Nephron progenitor cell (in vitro differentiated cells): ENCODE results near the gene SLC17A9.

Source experiments
- DNase-seq: peaks from one replicate; pipeline ENCODE4 v3.0.0; 2021
- H3K27ac Mint-ChIP-seq: 2 replicates; pipeline ENCODE4 v1.8.0; 2021; ENCODE audit warnings: mild to moderate bottlenecking, moderate library complexity, mixed read lengths
- H3K27me3 Mint-ChIP-seq: 2 replicates; pipeline ENCODE4 v1.8.0; 2021; ENCODE audit warnings: mild to moderate bottlenecking, low read depth, mixed read lengths; ENCODE audit not compliant: poor library complexity
- H3K36me3 Mint-ChIP-seq: 2 replicates; pipeline ENCODE4 v1.8.0; 2021; ENCODE audit warnings: low read depth, mixed read lengths
- H3K4me1 Mint-ChIP-seq: 2 replicates; pipeline ENCODE4 v1.8.0; 2021; ENCODE audit warnings: mixed read lengths
- H3K4me3 Mint-ChIP-seq: 2 replicates; pipeline ENCODE4 v1.8.0; 2021; ENCODE audit warnings: mild to moderate bottlenecking, moderate library complexity, mixed read lengths
- H3K9me3 Mint-ChIP-seq: 2 replicates; pipeline ENCODE4 v1.8.0; 2021; ENCODE audit warnings: mild to moderate bottlenecking, moderate library complexity, mixed read lengths
- CTCF ChIP-seq: fragments of 200-600 bp; sonication (generic); IDR thresholded peaks from 2 replicates; pipeline ENCODE4 v1.5.0; 2021; ENCODE audit warnings: antibody characterized with exemption

Gene SLC17A9

GRCh38 chr20:62971950-62972844 is 19.7 kb downstream of the SLC17A9 start:
- Mint-ChIP-seq H3K4me1 (peaks cover 42% of the 10 kb centered on the region), H3K36me3 (no peaks in the 10 kb centered on the region), H3K27ac (no peak overlapping the region), H3K4me3 (peak overlapping the region; percentile 52), H3K9me3 (no peaks in the 10 kb centered on the region), H3K27me3 (peaks cover 68% of the 10 kb centered on the region)
- TF ChIP-seq CTCF = peak; percentile 78
- peak; percentile 94 for DNase-seq

GRCh38 chr20:62972845-62973745 is 20.6 kb downstream of the SLC17A9 start:
- Mint-ChIP-seq H3K4me3 (peak overlapping the region; percentile 32), H3K27me3 (peaks cover 68% of the 10 kb centered on the region)

GRCh38 chr20:62975251-62975760 is 22.8 kb downstream of the SLC17A9 start:
- Mint-ChIP-seq H3K4me3 (no peak overlapping the region), H3K27ac (no peak overlapping the region)

More at GRCh38 chr20:62972845-62973745, 20.6 kb downstream of the SLC17A9 start:
- no peaks in the 10 kb centered on the region for H3K9me3 Mint-ChIP-seq
- no peak for DNase-seq
- TF ChIP-seq CTCF = no peak
- no peaks in the 10 kb centered on the region for H3K36me3 Mint-ChIP-seq
- H3K4me1 Mint-ChIP-seq = peaks cover 43% of the 10 kb centered on the region
- H3K27ac Mint-ChIP-seq = no peak overlapping the region

GRCh38 chr20:62975812-62976508 is 23.5 kb downstream of the SLC17A9 start:
- Mint-ChIP-seq H3K4me3 (peak overlapping the region; percentile 10), H3K27ac (no peak overlapping the region), H3K4me1 (peaks cover 64% of the 10 kb centered on the region), H3K27me3 (peaks cover 58% of the 10 kb centered on the region), H3K36me3 (no peaks in the 10 kb centered on the region), H3K9me3 (no peaks in the 10 kb centered on the region)
- DNase-seq = no peak
- no peak for TF ChIP-seq CTCF

More at GRCh38 chr20:62975251-62975760, 22.8 kb downstream of the SLC17A9 start:
- Mint-ChIP-seq H3K4me1 (peaks cover 59% of the 10 kb centered on the region), H3K36me3 (no peaks in the 10 kb centered on the region), H3K27me3 (peaks cover 54% of the 10 kb centered on the region), H3K9me3 (no peaks in the 10 kb centered on the region)
- no peak for TF ChIP-seq CTCF
- DNase-seq = no peak

- peaks cover 62% of the 10 kb centered on the region for H3K4me1 Mint-ChIP-seq
- H3K4me3 Mint-ChIP-seq = no peak overlapping the region
- peaks cover 53% of the 10 kb centered on the region for H3K27me3 Mint-ChIP-seq
- no peak for TF ChIP-seq CTCF
- no peak for DNase-seq
- no peak overlapping the region for H3K27ac Mint-ChIP-seq
- no peaks in the 10 kb centered on the region for H3K9me3 Mint-ChIP-seq
- no peaks in the 10 kb centered on the region for H3K36me3 Mint-ChIP-seq
These were observed 24.4 kb downstream of the SLC17A9 start for GRCh38 chr20:62976886-62977285.
